HCT116 (cell line): ENCODE results near the gene SAMD7. TPM values are rescaled to one million over a fixed set of nuclear protein-coding genes. Genes with fewer than 3 reads are reported as not detected.

Source experiments
- ATAC-seq: fragments of 200-7000 bp; cut with Tn5 transposase; 2 replicates; pipeline ENCODE4 v1.9.1; 2020; ENCODE audit warnings: mild to moderate bottlenecking, moderate library complexity
- BruUV-seq: library from RNA; stranded (reverse); fragments of 400-500 nt; replicated peaks from 2 replicates; lab custom pipeline; 2021; lab: Mats Ljungman, UMichigan
- CTCF ChIA-PET: fragments of 300-600 bp; sonication (Branson Sonifier 250); formaldehyde crosslinking; loops from one replicate; lab custom pipeline; 2021; ENCODE audit warnings: antibody characterized with exemption; lab: Charles Lee
- POLR2A ChIA-PET: fragments of 300-600, 350-600 bp; sonication (Branson Sonifier 250); formaldehyde crosslinking; loops from one replicate; lab custom pipeline; 2021; ENCODE audit warnings: antibody characterized with exemption; lab: Charles Lee
- RAD21 ChIA-PET, 2 experiments: fragments of 300-600 bp; sonication (Branson Sonifier 250); formaldehyde crosslinking; loops; one replicate each; lab custom pipeline; 2023; ENCODE audit warnings: low total read pairs in 2 of 2; ENCODE audit not compliant: uncharacterized antibody in 2 of 2, unreplicated experiment in 2 of 2, low non-redundant PET in 1 of 2; lab: Charles Lee
- DNase-seq: peaks from one replicate; pipeline ENCODE4 v3.0.0-alpha.2; 2010; ENCODE audit warnings: low read depth, low spot score
- H2AFZ ChIP-seq: fragments of 200-600 bp; shearing (Covaris generic), sonication (generic); 2 replicates; pipeline ENCODE4 v1.6.1; 2017; ENCODE audit warnings: low read depth, mixed run types, mixed read lengths, antibody characterized with exemption, low read length; ENCODE audit not compliant: poor library complexity, severe bottlenecking
- H3K27ac ChIP-seq: 2 replicates; pipeline ENCODE4 v1.5.1; 2012; ENCODE audit warnings: low read depth, low read length
- H3K27me3 ChIP-seq: fragments of 200-600 bp; sonication (generic); 2 replicates; pipeline ENCODE4 v1.6.1; 2016; ENCODE audit warnings: mixed run types, low read length, mixed read lengths; ENCODE audit not compliant: insufficient read depth
- H3K36me3 ChIP-seq, 2 experiments: fragments of 200-500 bp in 1 of 2; fragments of 200-600 bp in 1 of 2; sonication (Bioruptor generic) in 1 of 2; sonication (generic) in 1 of 2; 2 replicates each; pipeline versions ENCODE4 v1.5.1 to v1.6.1; 2014 to 2016; ENCODE audit warnings: low read length in 2 of 2, inconsistent platforms in 1 of 2, mixed read lengths in 1 of 2, mixed run types in 1 of 2; ENCODE audit not compliant: insufficient read depth in 2 of 2, control insufficient read depth in 1 of 2
- H3K4me1 ChIP-seq, 2 experiments: fragments of 200-600 bp in 1 of 2; sonication (generic) in 1 of 2; 2 replicates each; pipeline versions ENCODE4 v1.5.1 to v1.6.1; 2012 to 2017; ENCODE audit warnings: low read length in 2 of 2, inconsistent platforms in 1 of 2, mild to moderate bottlenecking in 1 of 2, mixed read lengths in 1 of 2, mixed run types in 1 of 2, moderate library complexity in 1 of 2; ENCODE audit not compliant: insufficient read depth in 2 of 2, control insufficient read depth in 1 of 2
- H3K4me2 ChIP-seq: fragments of 200-600 bp; sonication (generic); 2 replicates; pipeline ENCODE4 v1.6.1; 2017; ENCODE audit warnings: mixed run types, low read length, mixed read lengths
- H3K4me3 ChIP-seq, 2 experiments: fragments of 200-600 bp in 1 of 2; sonication (generic) in 1 of 2; replicated peaks in 1 of 2; 2 replicates each; pipeline ENCODE4 v1.5.1; 2011 to 2016; ENCODE audit warnings: low read length in 2 of 2, control low read depth in 1 of 2, low read depth in 1 of 2, mild to moderate bottlenecking in 1 of 2, mixed read lengths in 1 of 2, mixed run types in 1 of 2
- H3K79me2 ChIP-seq: fragments of 200-600 bp; sonication (generic); 2 replicates; pipeline ENCODE4 v1.6.1; 2017; ENCODE audit warnings: mild to moderate bottlenecking, mixed run types, low read length, moderate library complexity, mixed read lengths; ENCODE audit not compliant: insufficient read depth
- H3K9ac ChIP-seq: fragments of 200-600 bp; sonication (generic); 2 replicates; pipeline ENCODE4 v1.6.1; 2016; ENCODE audit warnings: low read length, mixed read lengths
- H3K9me2 ChIP-seq: fragments of 200-600 bp; sonication (generic), shearing (Covaris generic); 2 replicates; pipeline ENCODE4 v1.6.1; 2017; ENCODE audit warnings: mixed run types, mild to moderate bottlenecking, moderate library complexity; ENCODE audit not compliant: insufficient read depth
- H3K9me3 ChIP-seq, 2 experiments: fragments of 200-500 bp in 1 of 2; fragments of 200-600 bp in 1 of 2; sonication (Bioruptor generic) in 1 of 2; sonication (generic) in 1 of 2; 2 replicates each; pipeline ENCODE4 v1.6.1; 2014 to 2017; ENCODE audit warnings: low read length in 2 of 2, mixed read lengths in 2 of 2, inconsistent platforms in 1 of 2, low read depth in 1 of 2, mild to moderate bottlenecking in 1 of 2, mixed run types in 1 of 2, moderate library complexity in 1 of 2; ENCODE audit not compliant: control insufficient read depth in 1 of 2, insufficient read depth in 1 of 2
- H4K20me1 ChIP-seq: fragments of 200-600 bp; sonication (generic), shearing (Covaris generic); 2 replicates; pipeline ENCODE4 v1.6.1; 2017; ENCODE audit warnings: mixed run types, mild to moderate bottlenecking, moderate library complexity; ENCODE audit not compliant: insufficient read depth
- CBX3 ChIP-seq: IDR thresholded peaks from 2 replicates; pipeline ENCODE4 v1.6.1; 2012; ENCODE audit warnings: low read depth
- CEBPB ChIP-seq: IDR thresholded peaks from 2 replicates; pipeline ENCODE4 v1.6.1; 2012; ENCODE audit warnings: low read depth
- EGR1 ChIP-seq: IDR thresholded peaks from 2 replicates; pipeline ENCODE4 v1.6.1; 2012; ENCODE audit warnings: low read depth
- ELF1 ChIP-seq: IDR thresholded peaks from 2 replicates; pipeline ENCODE4 v1.6.1; 2012; ENCODE audit warnings: low read depth, borderline replicate concordance
- EZH2 ChIP-seq: fragments of 200-600 bp; sonication (generic); IDR thresholded peaks from 2 replicates; pipeline ENCODE4 v1.6.1; 2017; ENCODE audit warnings: antibody characterized with exemption, mixed run types
- FOSL1 ChIP-seq: IDR thresholded peaks from 2 replicates; pipeline ENCODE4 v1.6.1; 2012; ENCODE audit warnings: low read depth
- JUND ChIP-seq: IDR thresholded peaks from 2 replicates; pipeline ENCODE4 v1.6.1; 2012
- POLR2A ChIP-seq: IDR thresholded peaks from 2 replicates; pipeline ENCODE4 v1.7.0; 2011; ENCODE audit warnings: borderline replicate concordance; ENCODE audit not compliant: insufficient read depth, insufficient read length; ENCODE audit errors: extremely low read depth
- POLR2AphosphoS5 ChIP-seq: IDR thresholded peaks from 2 replicates; pipeline ENCODE4 v1.6.1; 2011; ENCODE audit warnings: mild to moderate bottlenecking, low read depth, low read length, moderate library complexity
- RAD21 ChIP-seq: IDR thresholded peaks from 2 replicates; pipeline ENCODE4 v1.6.1; 2012; ENCODE audit warnings: low read depth, mild to moderate bottlenecking
- SIN3A ChIP-seq: IDR thresholded peaks from 2 replicates; pipeline ENCODE4 v1.6.1; 2012; ENCODE audit warnings: low read depth
- SP1 ChIP-seq: IDR thresholded peaks from 2 replicates; pipeline ENCODE4 v1.6.1; 2012; ENCODE audit warnings: low read depth
- SRF ChIP-seq: IDR thresholded peaks from 2 replicates; pipeline ENCODE4 v1.6.1; 2012; ENCODE audit warnings: low read depth
- YY1 ChIP-seq: IDR thresholded peaks from 2 replicates; pipeline ENCODE4 v1.6.1; 2011; ENCODE audit warnings: low read length, low read depth, moderate library complexity, mild to moderate bottlenecking; ENCODE audit not compliant: insufficient replicate concordance; ENCODE audit errors: extremely low read depth
- ZFX ChIP-seq: fragments of 450-650 bp; IDR thresholded peaks from 2 replicates; pipeline ENCODE4 v1.6.1; 2017
- ZNF274 ChIP-seq: fragments of 200-500 bp; sonication (Bioruptor generic); IDR thresholded peaks from 2 replicates; pipeline ENCODE4 v1.6.1; 2014; ENCODE audit warnings: mild to moderate bottlenecking, low read depth, low read length, inconsistent platforms
- intact Hi-C: fragments of 100-400 bp; cut with micrococcal nuclease; formaldehyde crosslinking; loops from 2 replicates; pipeline ENCODE4 v1.10.0; 2022
- total RNA-seq: library from RNA; stranded (reverse); gene quantifications from one replicate; pipeline ENCODE4 v1.2.1, GENCODE V29; 2021; ENCODE audit not compliant: unreplicated experiment
- TF ChIP-seq, protein P1 (sequence below): IDR thresholded peaks from 2 replicates; pipeline ENCODE4 v1.6.1; 2012
- TF ChIP-seq, protein P2 (sequence below): IDR thresholded peaks from 2 replicates; pipeline ENCODE4 v1.6.1; 2011; ENCODE audit warnings: mild to moderate bottlenecking, low read length, moderate library complexity; ENCODE audit not compliant: insufficient replicate concordance; ENCODE audit errors: extremely low read depth
- TF ChIP-seq, protein P3 (sequence below): IDR thresholded peaks from 2 replicates; pipeline ENCODE4 v1.6.1; 2012; ENCODE audit warnings: low read depth
- TF ChIP-seq, protein P4 (sequence below), 3 experiments: fragments of 200-600 bp in 1 of 3; sonication (generic) in 1 of 3; IDR thresholded peaks in 2 of 3; conservative IDR thresholded peaks in 1 of 3; 2 replicates each; pipeline ENCODE4 v1.5.1; 2012 to 2017; ENCODE audit warnings: low read depth in 2 of 3, low read length in 2 of 3, antibody characterized with exemption in 1 of 3, borderline replicate concordance in 1 of 3, control low read depth in 1 of 3, mild to moderate bottlenecking in 1 of 3, mixed read lengths in 1 of 3, mixed run types in 1 of 3, moderate library complexity in 1 of 3; ENCODE audit not compliant: insufficient read depth in 1 of 3

SAMD7 gene
- total RNA-seq, 1 experiment from 2014 or later: not detected

DNA sequence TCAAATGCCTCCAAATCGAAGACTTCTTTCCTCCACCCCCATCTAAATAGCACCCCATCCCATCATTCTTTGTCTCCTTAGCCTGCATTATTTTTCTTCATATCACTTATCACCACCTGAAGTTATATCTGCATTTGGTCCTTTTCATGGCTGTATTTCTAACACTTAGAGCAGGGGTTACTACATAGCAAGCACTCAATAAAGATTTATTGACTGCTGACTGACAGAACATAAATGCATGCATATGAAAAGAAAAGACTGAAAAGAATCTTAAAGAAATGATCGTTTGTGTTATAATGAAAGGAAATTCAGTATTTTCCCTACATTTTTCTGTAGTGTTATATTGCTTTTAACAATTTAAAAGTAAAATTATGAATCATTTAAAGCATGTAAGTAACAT, 43.0 kb upstream of the SAMD7 start:
- no peak overlapping the region for H3K4me2 ChIP-seq
- DNase-seq: no peak
- 0 out of 4 replicates have a peak, but pooled peaks cover 0 to under 1% of the 10 kb centered on the region in 2 experiments for H3K4me1 ChIP-seq
- ChIA-PET RAD21 (no interaction called here), CTCF (no interaction called here), POLR2A (no interaction called here)
- TF ChIP-seq SIN3A (no peak), CBX3 (no peak), ZNF274 (no peak), JUND (no peak), POLR2AphosphoS5 (no peak), ZFX (no peak), YY1 (no peak), EZH2 (no peak), CEBPB (no peak), ELF1 (no peak), RAD21 (no peak), SRF (no peak), EGR1 (no peak), FOSL1 (no peak), POLR2A (no peak), SP1 (no peak)
- TF ChIP-seq, protein P1, sequence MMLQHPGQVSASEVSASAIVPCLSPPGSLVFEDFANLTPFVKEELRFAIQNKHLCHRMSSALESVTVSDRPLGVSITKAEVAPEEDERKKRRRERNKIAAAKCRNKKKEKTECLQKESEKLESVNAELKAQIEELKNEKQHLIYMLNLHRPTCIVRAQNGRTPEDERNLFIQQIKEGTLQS: no peak
- TF ChIP-seq, protein P2, sequence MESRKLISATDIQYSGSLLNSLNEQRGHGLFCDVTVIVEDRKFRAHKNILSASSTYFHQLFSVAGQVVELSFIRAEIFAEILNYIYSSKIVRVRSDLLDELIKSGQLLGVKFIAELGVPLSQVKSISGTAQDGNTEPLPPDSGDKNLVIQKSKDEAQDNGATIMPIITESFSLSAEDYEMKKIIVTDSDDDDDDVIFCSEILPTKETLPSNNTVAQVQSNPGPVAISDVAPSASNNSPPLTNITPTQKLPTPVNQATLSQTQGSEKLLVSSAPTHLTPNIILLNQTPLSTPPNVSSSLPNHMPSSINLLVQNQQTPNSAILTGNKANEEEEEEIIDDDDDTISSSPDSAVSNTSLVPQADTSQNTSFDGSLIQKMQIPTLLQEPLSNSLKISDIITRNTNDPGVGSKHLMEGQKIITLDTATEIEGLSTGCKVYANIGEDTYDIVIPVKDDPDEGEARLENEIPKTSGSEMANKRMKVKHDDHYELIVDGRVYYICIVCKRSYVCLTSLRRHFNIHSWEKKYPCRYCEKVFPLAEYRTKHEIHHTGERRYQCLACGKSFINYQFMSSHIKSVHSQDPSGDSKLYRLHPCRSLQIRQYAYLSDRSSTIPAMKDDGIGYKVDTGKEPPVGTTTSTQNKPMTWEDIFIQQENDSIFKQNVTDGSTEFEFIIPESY: no peak
- TF ChIP-seq, protein P3, sequence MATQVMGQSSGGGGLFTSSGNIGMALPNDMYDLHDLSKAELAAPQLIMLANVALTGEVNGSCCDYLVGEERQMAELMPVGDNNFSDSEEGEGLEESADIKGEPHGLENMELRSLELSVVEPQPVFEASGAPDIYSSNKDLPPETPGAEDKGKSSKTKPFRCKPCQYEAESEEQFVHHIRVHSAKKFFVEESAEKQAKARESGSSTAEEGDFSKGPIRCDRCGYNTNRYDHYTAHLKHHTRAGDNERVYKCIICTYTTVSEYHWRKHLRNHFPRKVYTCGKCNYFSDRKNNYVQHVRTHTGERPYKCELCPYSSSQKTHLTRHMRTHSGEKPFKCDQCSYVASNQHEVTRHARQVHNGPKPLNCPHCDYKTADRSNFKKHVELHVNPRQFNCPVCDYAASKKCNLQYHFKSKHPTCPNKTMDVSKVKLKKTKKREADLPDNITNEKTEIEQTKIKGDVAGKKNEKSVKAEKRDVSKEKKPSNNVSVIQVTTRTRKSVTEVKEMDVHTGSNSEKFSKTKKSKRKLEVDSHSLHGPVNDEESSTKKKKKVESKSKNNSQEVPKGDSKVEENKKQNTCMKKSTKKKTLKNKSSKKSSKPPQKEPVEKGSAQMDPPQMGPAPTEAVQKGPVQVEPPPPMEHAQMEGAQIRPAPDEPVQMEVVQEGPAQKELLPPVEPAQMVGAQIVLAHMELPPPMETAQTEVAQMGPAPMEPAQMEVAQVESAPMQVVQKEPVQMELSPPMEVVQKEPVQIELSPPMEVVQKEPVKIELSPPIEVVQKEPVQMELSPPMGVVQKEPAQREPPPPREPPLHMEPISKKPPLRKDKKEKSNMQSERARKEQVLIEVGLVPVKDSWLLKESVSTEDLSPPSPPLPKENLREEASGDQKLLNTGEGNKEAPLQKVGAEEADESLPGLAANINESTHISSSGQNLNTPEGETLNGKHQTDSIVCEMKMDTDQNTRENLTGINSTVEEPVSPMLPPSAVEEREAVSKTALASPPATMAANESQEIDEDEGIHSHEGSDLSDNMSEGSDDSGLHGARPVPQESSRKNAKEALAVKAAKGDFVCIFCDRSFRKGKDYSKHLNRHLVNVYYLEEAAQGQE: no peak
- TF ChIP-seq, protein P4, sequence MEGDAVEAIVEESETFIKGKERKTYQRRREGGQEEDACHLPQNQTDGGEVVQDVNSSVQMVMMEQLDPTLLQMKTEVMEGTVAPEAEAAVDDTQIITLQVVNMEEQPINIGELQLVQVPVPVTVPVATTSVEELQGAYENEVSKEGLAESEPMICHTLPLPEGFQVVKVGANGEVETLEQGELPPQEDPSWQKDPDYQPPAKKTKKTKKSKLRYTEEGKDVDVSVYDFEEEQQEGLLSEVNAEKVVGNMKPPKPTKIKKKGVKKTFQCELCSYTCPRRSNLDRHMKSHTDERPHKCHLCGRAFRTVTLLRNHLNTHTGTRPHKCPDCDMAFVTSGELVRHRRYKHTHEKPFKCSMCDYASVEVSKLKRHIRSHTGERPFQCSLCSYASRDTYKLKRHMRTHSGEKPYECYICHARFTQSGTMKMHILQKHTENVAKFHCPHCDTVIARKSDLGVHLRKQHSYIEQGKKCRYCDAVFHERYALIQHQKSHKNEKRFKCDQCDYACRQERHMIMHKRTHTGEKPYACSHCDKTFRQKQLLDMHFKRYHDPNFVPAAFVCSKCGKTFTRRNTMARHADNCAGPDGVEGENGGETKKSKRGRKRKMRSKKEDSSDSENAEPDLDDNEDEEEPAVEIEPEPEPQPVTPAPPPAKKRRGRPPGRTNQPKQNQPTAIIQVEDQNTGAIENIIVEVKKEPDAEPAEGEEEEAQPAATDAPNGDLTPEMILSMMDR (IDR thresholded peaks at IDR 0.05 in 2 of 3, conservative IDR thresholded peaks at IDR 0.05 in 1 of 3; ENCODE audit: borderline replicate concordance in 1 of 3, insufficient read depth in 1 of 3, low read depth in 2 of 3, low read length in 2 of 3): no peak
- H3K9ac ChIP-seq: no peak overlapping the region
- no peak for ATAC-seq
- no peaks in the 10 kb centered on the region for H3K36me3 ChIP-seq
- no peaks in the 10 kb centered on the region for H4K20me1 ChIP-seq
- H3K4me3 ChIP-seq: no peak overlapping the region
- no peaks in the 10 kb centered on the region for H3K9me3 ChIP-seq
- no peak overlapping the region for H2AFZ ChIP-seq
- H3K27me3 ChIP-seq: no peaks in the 10 kb centered on the region
- H3K9me2 ChIP-seq: no peaks in the 10 kb centered on the region
- intact Hi-C loops: loop anchor here (10.0 kb wide), 1 partner anchor 546 kb away; the partner anchor contains the start of gene CLDN11
- H3K27ac ChIP-seq: no peak overlapping the region
- H3K79me2 ChIP-seq: no peaks in the 10 kb centered on the region
- BruUV-seq: no TSS peak
